PC-9 (cell line): ENCODE results near the gene TFRC. TPM values are rescaled to one million over a fixed set of nuclear protein-coding genes. Genes with fewer than 3 reads are reported as not detected.
A peak's percentile ranks its signal among the peaks of the same experiment; 100 is the strongest.
"Not testable (repeated sequence)": the region's sequence is repeated elsewhere in the genome, so short reads cannot be mapped to it uniquely, and the experiment has no call there.

ENCODE experiments used
- BruUV-seq: library from RNA; stranded (reverse); fragments of 400-500 nt; replicated peaks from 2 replicates; lab custom pipeline; 2021; lab: Mats Ljungman, UMichigan
- CTCF ChIA-PET: fragments of 300-600 bp; sonication (Branson Sonifier 250); formaldehyde crosslinking; loops from one replicate; lab custom pipeline; 2022; ENCODE audit warnings: antibody characterized with exemption; lab: Charles Lee
- POLR2A ChIA-PET: fragments of 300-600 bp; sonication (Branson Sonifier 250); formaldehyde crosslinking; loops from one replicate; lab custom pipeline; 2022; ENCODE audit warnings: antibody characterized with exemption; ENCODE audit not compliant: unreplicated experiment; lab: Charles Lee
- DNase-seq, 2 experiments: peaks; one replicate each; pipeline versions ENCODE4 v3.0.0 to v3.0.0-alpha.2; 2015 to 2022; ENCODE audit warnings: mixed read lengths in 1 of 2
- H2AFZ ChIP-seq: fragments of 200-600 bp; sonication (generic); 2 replicates; pipeline ENCODE4 v1.8.1; 2017; ENCODE audit warnings: antibody characterized with exemption
- H3F3A ChIP-seq: fragments of 200-600 bp; sonication (generic); 2 replicates; pipeline ENCODE4 v1.8.1; 2017; ENCODE audit warnings: antibody characterized with exemption, mild to moderate bottlenecking, low read depth; ENCODE audit not compliant: insufficient read depth
- H3K27ac ChIP-seq: fragments of 200-600 bp; sonication (generic); 2 replicates; pipeline ENCODE4 v1.6.1; 2016; ENCODE audit warnings: mixed run types
- H3K27me3 ChIP-seq: fragments of 200-600 bp; sonication (generic); 2 replicates; pipeline ENCODE4 v1.6.1; 2016; ENCODE audit warnings: low read depth, mixed run types; ENCODE audit not compliant: insufficient read depth
- H3K36me3 ChIP-seq: fragments of 200-600 bp; sonication (generic); 2 replicates; pipeline ENCODE4 v1.6.1; 2016; ENCODE audit warnings: low read depth, mixed run types
- H3K4me1 ChIP-seq: fragments of 200-600 bp; sonication (generic); replicated peaks from 2 replicates; pipeline ENCODE4 v1.6.1; 2016; ENCODE audit warnings: mixed run types; ENCODE audit not compliant: insufficient read depth
- H3K4me2 ChIP-seq: fragments of 200-600 bp; sonication (generic); 2 replicates; pipeline ENCODE4 v1.6.1; 2017; ENCODE audit warnings: mixed run types
- H3K4me3 ChIP-seq: fragments of 200-600 bp; sonication (generic); 2 replicates; pipeline ENCODE4 v1.6.1; 2016; ENCODE audit warnings: mixed run types
- H3K79me2 ChIP-seq: fragments of 200-600 bp; sonication (generic); 2 replicates; pipeline ENCODE4 v1.6.1; 2017; ENCODE audit warnings: low read depth, mixed run types
- H3K9me2 ChIP-seq: fragments of 200-600 bp; sonication (generic); 2 replicates; pipeline ENCODE4 v1.8.1; 2017; ENCODE audit warnings: mild to moderate bottlenecking; ENCODE audit not compliant: insufficient read depth
- H3K9me3 ChIP-seq: fragments of 200-600 bp; sonication (generic); 2 replicates; pipeline ENCODE4 v1.8.1; 2016; ENCODE audit warnings: low read depth; ENCODE audit not compliant: insufficient read depth
- H4K20me1 ChIP-seq: fragments of 200-600 bp; sonication (generic); 2 replicates; pipeline ENCODE4 v1.8.1; 2017; ENCODE audit not compliant: insufficient read depth
- CTCF ChIP-seq: fragments of 200-600 bp; sonication (generic); conservative IDR thresholded peaks from 2 replicates; pipeline ENCODE4 v1.6.1; 2017; ENCODE audit warnings: mixed run types, antibody characterized with exemption, mild to moderate bottlenecking, moderate library complexity
- EZH2 ChIP-seq: fragments of 200-600 bp; sonication (generic); IDR thresholded peaks from 2 replicates; pipeline ENCODE4 v1.8.0; 2017; ENCODE audit warnings: antibody characterized with exemption, low read depth
- intact Hi-C: fragments of 100-400 bp; cut with micrococcal nuclease; formaldehyde crosslinking; loops from one replicate; pipeline ENCODE4 v1.10.0; 2022; ENCODE audit not compliant: unreplicated experiment
- total RNA-seq: library from RNA; stranded (reverse); gene quantifications from 2 replicates; pipeline ENCODE4 v1.2.3, GENCODE V29; 2021

Gene TFRC
- total RNA-seq, 1 experiment from 2014 or later, result 195 TPM

- peaks cover 74% of the 10 kb centered on the region for H3K79me2 ChIP-seq
- POLR2A ChIA-PET, result no interaction called here
Measured at GRCh38 chr3:196072313-196072712, 9.6 kb downstream of the TFRC start.

GRCh38 chr3:196068812-196069211 is 13.1 kb downstream of the TFRC start:
- Histone ChIP-seq H3K36me3 (peaks cover 84% of the 10 kb centered on the region), H4K20me1 (peaks cover 53% of the 10 kb centered on the region), H3K79me2 (peaks cover 49% of the 10 kb centered on the region), H3F3A (peaks cover 85% of the 10 kb centered on the region)
- H3K27ac ChIP-seq, H3K4me1 ChIP-seq, H2AFZ ChIP-seq, BruUV-seq, POLR2A ChIA-PET, H3K9me3 ChIP-seq, intact Hi-C loops, H3K4me2 ChIP-seq, H3K27me3 ChIP-seq, H3K9me2 ChIP-seq, DNase-seq, H3K4me3 ChIP-seq: not testable (repeated sequence)
- CTCF ChIA-PET, result interaction anchor here (0.6 to 0.7 kb wide), 2 partner anchors 128 to 794 kb away, joined by 3 to 9 read pairs; no protein-coding TSS in a partner anchor

More at GRCh38 chr3:196072313-196072712, 9.6 kb downstream of the TFRC start:
- DNase-seq, result no peak
- Histone ChIP-seq H3K36me3 (peaks cover 76% of the 10 kb centered on the region), H4K20me1 (peaks cover 69% of the 10 kb centered on the region), H3K9me3 (no peaks in the 10 kb centered on the region), H3F3A (peaks cover 85% of the 10 kb centered on the region), H3K27me3 (no peaks in the 10 kb centered on the region), H3K4me2 (no peak overlapping the region), H3K4me3 (no peak overlapping the region), H3K4me1 (no peaks in the 10 kb centered on the region), H3K27ac (0 out of 2 replicates have a peak overlapping the region, but pooled peaks have one; percentile 2), H2AFZ (no peak overlapping the region), H3K9me2 (no peaks in the 10 kb centered on the region)
- intact Hi-C loops, result loop anchor here (2.0 to 5.0 kb wide), 2 partner anchors 45 to 446 kb away; no protein-coding TSS in a partner anchor
- no peak for TF ChIP-seq EZH2
- no peak for TF ChIP-seq CTCF
- CTCF ChIA-PET, result interaction anchor here (0.7 to 1.8 kb wide), 2 partner anchors 126 to 403 kb away, joined by 4 to 5 read pairs; no protein-coding TSS in a partner anchor
- BruUV-seq, result no TSS peak

- no peaks in the 10 kb centered on the region for H3K9me3 ChIP-seq
- no peaks in the 10 kb centered on the region for H3K9me2 ChIP-seq
- no peak overlapping the region for H2AFZ ChIP-seq
- H3K4me3 ChIP-seq, result no peak overlapping the region
- no peaks in the 10 kb centered on the region for H3K4me1 ChIP-seq
- peaks cover 80% of the 10 kb centered on the region for H3F3A ChIP-seq
- peaks cover 87% of the 10 kb centered on the region for H3K36me3 ChIP-seq
- ChIA-PET CTCF (no interaction called here), POLR2A (no interaction called here)
- no peak overlapping the region for H3K27ac ChIP-seq
- no TSS peak for BruUV-seq
- no peaks in the 10 kb centered on the region for H3K27me3 ChIP-seq
- peaks cover 47% of the 10 kb centered on the region for H4K20me1 ChIP-seq
- TF ChIP-seq EZH2 (no peak), CTCF (no peak)
- DNase-seq, result no peak
- intact Hi-C loops, result no loop called here
- peaks cover 39% of the 10 kb centered on the region for H3K79me2 ChIP-seq
- H3K4me2 ChIP-seq, result no peak overlapping the region
Measured at GRCh38 chr3:196067439-196067838, 14.5 kb downstream of the TFRC start.
